OCI-LY1 (cell line): Measurements from ENCODE around the gene ZNF91.

Experiments
- H2AFZ ChIP-seq: fragments of 200-600 bp; sonication (generic), shearing (Covaris generic); 2 replicates; pipeline ENCODE4 v1.6.0; 2014; ENCODE audit warnings: antibody characterized with exemption, mild to moderate bottlenecking, low read length
- H3F3A ChIP-seq: fragments of 200-600 bp; sonication (generic), shearing (Covaris generic); 2 replicates; pipeline ENCODE4 v1.6.0; 2014; ENCODE audit warnings: mild to moderate bottlenecking, antibody characterized with exemption, low read length, moderate library complexity; ENCODE audit not compliant: insufficient read depth
- H3K27ac ChIP-seq: fragments of 200-600 bp; sonication (generic); 2 replicates; pipeline ENCODE4 v1.5.1; 2014; ENCODE audit warnings: low read length, mixed run types, mild to moderate bottlenecking, low read depth; ENCODE audit not compliant: poor library complexity, severe bottlenecking
- H3K27me3 ChIP-seq: fragments of 200-600 bp; sonication (generic); 2 replicates; pipeline ENCODE4 v1.6.0; 2014; ENCODE audit warnings: antibody characterized with exemption, mild to moderate bottlenecking, low read length, moderate library complexity; ENCODE audit not compliant: insufficient read depth
- H3K36me3 ChIP-seq: fragments of 200-600 bp; sonication (generic); 2 replicates; pipeline ENCODE4 v1.6.1; 2014; ENCODE audit warnings: mild to moderate bottlenecking, antibody characterized with exemption, low read length, moderate library complexity, mixed read lengths; ENCODE audit not compliant: insufficient read depth
- H3K4me1 ChIP-seq: fragments of 200-600 bp; sonication (generic); 2 replicates; pipeline ENCODE4 v1.5.1; 2014; ENCODE audit warnings: mild to moderate bottlenecking, low read length, moderate library complexity; ENCODE audit not compliant: insufficient read depth, severe bottlenecking
- H3K4me2 ChIP-seq: fragments of 200-600 bp; sonication (generic), shearing (Covaris generic); 2 replicates; pipeline ENCODE4 v1.6.1; 2014; ENCODE audit warnings: low read length
- H3K4me3 ChIP-seq: fragments of 200-600 bp; sonication (generic); 2 replicates; pipeline ENCODE4 v1.5.1; 2014; ENCODE audit warnings: low read length, low read depth, mild to moderate bottlenecking, mixed read lengths; ENCODE audit not compliant: poor library complexity, severe bottlenecking
- H3K79me2 ChIP-seq: fragments of 200-600 bp; shearing (Covaris generic); 2 replicates; pipeline ENCODE4 v1.6.1; 2016; ENCODE audit warnings: mixed run types, low read length, mixed read lengths; ENCODE audit not compliant: insufficient read depth
- H3K9ac ChIP-seq: fragments of 200-600 bp; sonication (generic), shearing (Covaris generic); 2 replicates; pipeline ENCODE4 v1.6.1; 2014; ENCODE audit warnings: mild to moderate bottlenecking, low read length, mixed read lengths
- H3K9me2 ChIP-seq: fragments of 200-600 bp; sonication (generic), shearing (Covaris generic); 2 replicates; pipeline ENCODE4 v1.6.1; 2014; ENCODE audit warnings: low read depth, mild to moderate bottlenecking, low read length, mixed read lengths
- H3K9me3 ChIP-seq: fragments of 200-600 bp; shearing (Covaris generic); 2 replicates; pipeline ENCODE4 v1.6.1; 2014; ENCODE audit warnings: low read length, mixed read lengths
- H4K20me1 ChIP-seq: fragments of 200-600 bp; sonication (generic), shearing (Covaris generic); 2 replicates; pipeline ENCODE4 v1.6.0; 2016; ENCODE audit warnings: mild to moderate bottlenecking, low read length; ENCODE audit not compliant: insufficient read depth
- EZH2 ChIP-seq: fragments of 200-600 bp; sonication (generic), shearing (Covaris generic); IDR thresholded peaks from 2 replicates; pipeline ENCODE4 v1.8.0; 2017; ENCODE audit warnings: borderline replicate concordance, mixed run types, mild to moderate bottlenecking, antibody characterized with exemption, low read length, moderate library complexity, mixed read lengths
- TF ChIP-seq, protein P1 (sequence below): fragments of 200-600 bp; sonication (generic), shearing (Covaris generic); IDR thresholded peaks from 2 replicates; pipeline ENCODE4 v1.5.1; 2017; ENCODE audit warnings: mild to moderate bottlenecking, antibody characterized with exemption, low read length, moderate library complexity, mixed read lengths

The ZNF91 gene

DNA sequence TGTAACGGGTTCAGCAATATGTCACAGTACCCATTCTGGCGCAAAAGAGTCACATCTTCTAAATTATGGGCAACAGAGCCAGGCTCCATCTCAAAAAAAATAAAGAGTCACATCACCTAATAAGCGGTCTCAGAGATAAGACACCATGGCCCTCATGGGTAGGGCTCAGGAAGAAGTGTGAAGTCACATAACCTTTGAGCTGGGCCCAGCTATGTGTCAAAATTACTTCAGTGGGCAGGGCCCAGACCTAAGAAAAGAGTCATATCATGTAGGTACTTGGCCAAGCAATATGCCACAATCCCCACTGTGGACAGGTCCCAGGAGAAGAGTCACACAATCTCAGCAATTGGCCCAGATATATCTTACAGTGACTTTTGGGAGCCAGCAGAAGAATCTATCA is 11.4 kb upstream of the ZNF91 start:
- H3K4me3 ChIP-seq = no peak overlapping the region
- H3K4me1 ChIP-seq = no peaks in the 10 kb centered on the region
- no peak for TF ChIP-seq EZH2
- TF ChIP-seq, protein P1, sequence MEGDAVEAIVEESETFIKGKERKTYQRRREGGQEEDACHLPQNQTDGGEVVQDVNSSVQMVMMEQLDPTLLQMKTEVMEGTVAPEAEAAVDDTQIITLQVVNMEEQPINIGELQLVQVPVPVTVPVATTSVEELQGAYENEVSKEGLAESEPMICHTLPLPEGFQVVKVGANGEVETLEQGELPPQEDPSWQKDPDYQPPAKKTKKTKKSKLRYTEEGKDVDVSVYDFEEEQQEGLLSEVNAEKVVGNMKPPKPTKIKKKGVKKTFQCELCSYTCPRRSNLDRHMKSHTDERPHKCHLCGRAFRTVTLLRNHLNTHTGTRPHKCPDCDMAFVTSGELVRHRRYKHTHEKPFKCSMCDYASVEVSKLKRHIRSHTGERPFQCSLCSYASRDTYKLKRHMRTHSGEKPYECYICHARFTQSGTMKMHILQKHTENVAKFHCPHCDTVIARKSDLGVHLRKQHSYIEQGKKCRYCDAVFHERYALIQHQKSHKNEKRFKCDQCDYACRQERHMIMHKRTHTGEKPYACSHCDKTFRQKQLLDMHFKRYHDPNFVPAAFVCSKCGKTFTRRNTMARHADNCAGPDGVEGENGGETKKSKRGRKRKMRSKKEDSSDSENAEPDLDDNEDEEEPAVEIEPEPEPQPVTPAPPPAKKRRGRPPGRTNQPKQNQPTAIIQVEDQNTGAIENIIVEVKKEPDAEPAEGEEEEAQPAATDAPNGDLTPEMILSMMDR = no peak
- H3F3A ChIP-seq = no peaks in the 10 kb centered on the region
- no peak overlapping the region for H3K27ac ChIP-seq
- no peaks in the 10 kb centered on the region for H3K36me3 ChIP-seq
- no peaks in the 10 kb centered on the region for H4K20me1 ChIP-seq
- no peaks in the 10 kb centered on the region for H3K9me3 ChIP-seq
- H3K79me2 ChIP-seq = no peaks in the 10 kb centered on the region
- H3K9me2 ChIP-seq = no peaks in the 10 kb centered on the region
- no peak overlapping the region for H3K4me2 ChIP-seq
- H2AFZ ChIP-seq = no peak overlapping the region
- no peak overlapping the region for H3K9ac ChIP-seq
- no peaks in the 10 kb centered on the region for H3K27me3 ChIP-seq

DNA sequence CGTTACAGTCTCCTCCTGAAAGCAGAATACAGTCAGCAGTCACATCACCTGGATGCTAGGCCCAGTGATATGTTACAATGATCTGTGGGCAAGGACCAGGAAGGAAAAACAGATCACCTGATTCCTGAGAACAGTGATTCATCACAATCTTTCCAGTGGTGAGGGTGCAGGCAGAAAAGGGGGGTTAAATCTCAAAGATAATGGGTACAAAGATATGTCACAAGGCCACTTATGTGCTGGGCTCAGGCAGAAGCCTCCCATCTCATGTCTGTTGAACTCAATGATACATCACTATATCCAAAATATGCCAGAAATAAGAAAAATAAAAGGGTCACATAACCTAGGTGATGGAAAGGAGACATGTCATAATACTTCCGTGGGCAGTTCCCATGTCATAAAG is 10.8 kb upstream of the ZNF91 start:
- Histone ChIP-seq H3K9me2 (no peaks in the 10 kb centered on the region), H3K36me3 (no peaks in the 10 kb centered on the region), H2AFZ (no peak overlapping the region), H3K79me2 (no peaks in the 10 kb centered on the region), H3K9me3 (no peaks in the 10 kb centered on the region), H4K20me1 (no peaks in the 10 kb centered on the region), H3K4me1 (no peaks in the 10 kb centered on the region), H3K27me3 (no peaks in the 10 kb centered on the region), H3K4me2 (no peak overlapping the region), H3K27ac (no peak overlapping the region), H3F3A (no peaks in the 10 kb centered on the region), H3K4me3 (no peak overlapping the region), H3K9ac (no peak overlapping the region)
- TF ChIP-seq, protein P1 = no peak
- no peak for TF ChIP-seq EZH2

- Histone ChIP-seq H3K9me2 (no peaks in the 10 kb centered on the region), H3K27ac (no peak overlapping the region), H3K4me1 (no peaks in the 10 kb centered on the region), H2AFZ (no peak overlapping the region), H3K36me3 (no peaks in the 10 kb centered on the region), H3K79me2 (no peaks in the 10 kb centered on the region), H3K4me3 (no peak overlapping the region), H3K9ac (no peak overlapping the region), H4K20me1 (no peaks in the 10 kb centered on the region), H3K9me3 (no peaks in the 10 kb centered on the region), H3K27me3 (no peaks in the 10 kb centered on the region), H3F3A (no peaks in the 10 kb centered on the region), H3K4me2 (no peak overlapping the region)
- no peak for TF ChIP-seq EZH2
- TF ChIP-seq, protein P1 = no peak
Observed at GRCh38 chr19:23404676-23405075, 9.4 kb upstream of the ZNF91 start.
